RWPE2 (cell line): ENCODE measurements around the gene ATE1.
"Not testable (repeated sequence)": the region's sequence is repeated elsewhere in the genome, so short reads cannot be mapped to it uniquely, and the experiment has no call there.

Experiments
- ATAC-seq: fragments of 200-7000 bp; cut with Tn5 transposase; 3 replicates; pipeline ENCODE4 v1.9.1; 2021; ENCODE audit warnings: low read depth
- DNase-seq: peaks from one replicate; pipeline ENCODE4 v3.0.0-alpha.2; 2020; ENCODE audit warnings: low spot score
- H3K27ac ChIP-seq: fragments of 450-650 bp; 2 replicates; pipeline ENCODE4 v1.5.1; 2017; ENCODE audit warnings: mild to moderate bottlenecking; ENCODE audit not compliant: poor library complexity, severe bottlenecking
- H3K27me3 ChIP-seq: fragments of 250-450 bp; sonication (Bioruptor Pico); 2 replicates; pipeline ENCODE4 v1.5.1; 2021; ENCODE audit warnings: mild to moderate bottlenecking, moderate library complexity; ENCODE audit not compliant: insufficient read depth, poor library complexity, severe bottlenecking
- H3K36me3 ChIP-seq: fragments of 250-450 bp; sonication (Bioruptor Pico); 2 replicates; pipeline ENCODE4 v1.5.1; 2020; ENCODE audit warnings: low read depth, mild to moderate bottlenecking, moderate library complexity
- H3K4me1 ChIP-seq: fragments of 250-450 bp; sonication (Bioruptor Pico); 2 replicates; pipeline ENCODE4 v1.5.1; 2021; ENCODE audit warnings: mild to moderate bottlenecking, moderate library complexity; ENCODE audit not compliant: insufficient read depth, poor library complexity, severe bottlenecking
- H3K4me3 ChIP-seq: fragments of 250-450 bp; sonication (Bioruptor Pico); 2 replicates; pipeline ENCODE4 v1.5.1; 2021; ENCODE audit warnings: mild to moderate bottlenecking, moderate library complexity; ENCODE audit not compliant: severe bottlenecking
- H3K9me3 ChIP-seq: fragments of 250-450 bp; sonication (Bioruptor Pico); 2 replicates; pipeline ENCODE4 v1.5.1; 2021; ENCODE audit warnings: mild to moderate bottlenecking, moderate library complexity; ENCODE audit not compliant: severe bottlenecking
- TF ChIP-seq, protein P1 (sequence below): fragments of 450-650 bp; IDR thresholded peaks from one replicate; pipeline ENCODE4 v1.5.1; 2017; ENCODE audit warnings: mild to moderate bottlenecking, moderate library complexity; ENCODE audit not compliant: poor library complexity, severe bottlenecking

ATE1 gene

DNA sequence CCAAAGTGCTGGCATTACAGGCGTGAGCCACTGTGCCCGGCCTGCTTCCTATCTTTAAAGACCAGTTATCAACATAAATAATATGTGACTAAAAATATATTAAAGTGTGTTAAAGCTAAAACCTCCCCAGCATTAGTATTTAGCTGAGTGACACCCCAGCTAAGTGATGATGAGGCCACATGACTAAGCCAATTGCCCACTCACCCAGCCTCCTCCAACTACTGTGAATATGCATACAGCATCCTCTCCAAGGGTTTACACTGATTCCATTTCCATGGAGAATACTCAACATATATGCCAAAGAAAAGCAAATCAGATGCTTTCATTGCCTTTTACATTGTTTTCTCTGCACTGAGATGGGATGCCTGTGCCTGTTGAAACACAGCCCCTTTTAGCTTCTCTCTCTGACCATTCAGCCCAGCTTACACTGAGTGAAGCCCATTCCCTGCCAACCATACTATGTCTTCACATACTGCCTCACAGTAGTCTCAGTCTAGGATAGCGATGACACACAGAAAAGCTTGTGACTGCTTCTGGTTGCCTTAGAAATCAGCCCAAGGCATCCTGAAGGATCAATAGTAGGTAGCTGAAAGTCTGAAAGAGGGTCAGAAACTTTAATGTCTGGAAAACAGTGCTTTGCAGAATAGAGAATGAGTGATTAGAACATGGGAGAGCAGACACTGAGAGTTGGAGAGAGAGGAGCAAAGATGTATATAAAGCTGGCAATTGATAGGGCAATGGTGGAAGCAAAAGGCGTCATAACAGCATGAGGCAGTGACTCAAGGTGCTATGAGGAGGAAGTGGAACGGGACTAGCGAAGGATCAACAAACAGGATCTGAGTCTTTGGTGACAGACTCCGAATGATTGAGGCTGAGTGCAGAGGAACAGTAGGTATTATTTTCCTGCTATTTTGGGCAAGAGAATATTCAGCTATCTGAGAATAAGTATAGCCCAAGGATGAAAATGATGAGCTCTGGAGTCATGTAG is 19.8 kb upstream of the ATE1 start:
- TF ChIP-seq, protein P1, sequence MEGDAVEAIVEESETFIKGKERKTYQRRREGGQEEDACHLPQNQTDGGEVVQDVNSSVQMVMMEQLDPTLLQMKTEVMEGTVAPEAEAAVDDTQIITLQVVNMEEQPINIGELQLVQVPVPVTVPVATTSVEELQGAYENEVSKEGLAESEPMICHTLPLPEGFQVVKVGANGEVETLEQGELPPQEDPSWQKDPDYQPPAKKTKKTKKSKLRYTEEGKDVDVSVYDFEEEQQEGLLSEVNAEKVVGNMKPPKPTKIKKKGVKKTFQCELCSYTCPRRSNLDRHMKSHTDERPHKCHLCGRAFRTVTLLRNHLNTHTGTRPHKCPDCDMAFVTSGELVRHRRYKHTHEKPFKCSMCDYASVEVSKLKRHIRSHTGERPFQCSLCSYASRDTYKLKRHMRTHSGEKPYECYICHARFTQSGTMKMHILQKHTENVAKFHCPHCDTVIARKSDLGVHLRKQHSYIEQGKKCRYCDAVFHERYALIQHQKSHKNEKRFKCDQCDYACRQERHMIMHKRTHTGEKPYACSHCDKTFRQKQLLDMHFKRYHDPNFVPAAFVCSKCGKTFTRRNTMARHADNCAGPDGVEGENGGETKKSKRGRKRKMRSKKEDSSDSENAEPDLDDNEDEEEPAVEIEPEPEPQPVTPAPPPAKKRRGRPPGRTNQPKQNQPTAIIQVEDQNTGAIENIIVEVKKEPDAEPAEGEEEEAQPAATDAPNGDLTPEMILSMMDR, result no peak
- DNase-seq (no peak), ATAC-seq (no peak)
- no peaks in the 10 kb centered on the region for H3K36me3 ChIP-seq
- H3K27ac ChIP-seq, result no peak overlapping the region
- no peaks in the 10 kb centered on the region for H3K9me3 ChIP-seq
- no peak overlapping the region for H3K4me3 ChIP-seq
- H3K4me1 ChIP-seq, result peaks cover 9% of the 10 kb centered on the region
- no peaks in the 10 kb centered on the region for H3K27me3 ChIP-seq

DNA sequence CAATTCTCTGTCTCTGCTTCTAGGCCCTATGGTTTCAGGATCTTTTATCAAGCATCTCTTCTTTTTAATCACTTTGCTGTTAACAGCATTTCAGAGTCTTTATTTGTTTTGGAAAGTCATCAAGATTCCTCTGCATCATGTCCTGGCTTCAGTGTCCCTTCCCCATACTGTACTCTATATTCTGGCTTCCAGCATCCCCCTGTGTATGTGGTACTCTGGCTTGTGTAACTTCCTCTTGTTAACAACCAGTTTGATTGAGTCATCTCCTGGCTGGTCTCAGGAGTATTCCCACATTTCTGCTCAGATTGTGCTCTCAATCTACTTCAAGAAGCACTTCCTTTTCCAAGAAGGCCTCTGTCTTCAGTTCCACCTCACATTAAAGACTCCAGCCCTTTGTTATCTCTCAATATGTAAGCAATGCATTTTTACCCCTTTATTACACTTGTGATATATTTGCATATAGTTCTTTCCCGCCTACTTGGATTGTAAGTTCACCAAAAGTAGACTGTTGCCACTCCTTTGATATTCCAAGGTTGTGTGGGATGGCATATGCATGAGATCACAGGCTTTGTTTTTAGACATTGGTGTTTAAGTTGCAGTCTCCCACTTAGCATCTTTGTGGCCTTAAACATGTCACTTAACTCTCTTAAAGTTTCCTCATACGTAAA is 15.1 kb upstream of the ATE1 start:
- H3K9me3 ChIP-seq, result no peaks in the 10 kb centered on the region
- DNase-seq (no peak), ATAC-seq (peak; percentile 99)
- H3K4me1 ChIP-seq, result peaks cover 12% of the 10 kb centered on the region
- peak overlapping the region; percentile 55 for H3K27ac ChIP-seq
- no peaks in the 10 kb centered on the region for H3K36me3 ChIP-seq
- TF ChIP-seq, protein P1, result no peak
- no peaks in the 10 kb centered on the region for H3K27me3 ChIP-seq
- no peak overlapping the region for H3K4me3 ChIP-seq

GRCh38 chr10:121941532-121941931 is 13.7 kb upstream of the ATE1 start:
- Histone ChIP-seq H3K4me1 (peaks cover 12% of the 10 kb centered on the region), H3K27ac (no peak overlapping the region), H3K36me3 (no peaks in the 10 kb centered on the region), H3K27me3 (no peaks in the 10 kb centered on the region), H3K4me3 (no peak overlapping the region), H3K9me3 (no peaks in the 10 kb centered on the region)
- no peak for DNase-seq
- TF ChIP-seq, protein P1, result no peak
- ATAC-seq, result no peak

DNA sequence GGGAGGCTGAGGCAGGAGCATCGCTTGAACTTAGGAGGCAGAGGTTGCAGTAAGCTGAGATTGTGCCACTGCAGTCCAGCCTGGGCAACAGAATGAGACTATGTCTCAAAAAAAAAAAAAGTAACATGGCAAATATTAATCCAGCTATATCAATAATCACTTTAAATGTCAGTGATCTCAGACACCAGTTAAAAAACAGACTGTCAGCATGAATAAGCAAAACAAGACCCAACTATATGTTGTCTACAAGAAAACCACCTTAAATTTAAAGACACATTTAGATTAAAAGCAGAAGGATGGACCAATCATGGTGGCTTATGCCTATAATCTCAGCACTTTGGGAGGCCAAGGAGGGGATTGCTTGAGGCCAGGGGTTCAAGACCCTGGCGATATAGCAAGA is 8.5 kb upstream of the ATE1 start:
- Histone ChIP-seq H3K4me3 (no peak overlapping the region), H3K4me1 (no peaks in the 10 kb centered on the region), H3K27me3 (no peaks in the 10 kb centered on the region), H3K36me3 (no peaks in the 10 kb centered on the region), H3K27ac (no peak overlapping the region), H3K9me3 (no peaks in the 10 kb centered on the region)
- no peak for ATAC-seq
- TF ChIP-seq, protein P1, result no peak
- no peak for DNase-seq

- Histone ChIP-seq H3K27ac (no peak overlapping the region), H3K4me3 (no peak overlapping the region), H3K9me3 (no peaks in the 10 kb centered on the region), H3K27me3 (no peaks in the 10 kb centered on the region), H3K36me3 (no peaks in the 10 kb centered on the region), H3K4me1 (peaks cover 4% of the 10 kb centered on the region)
- ATAC-seq (no peak), DNase-seq (no peak)
- TF ChIP-seq, protein P1, result no peak
These were observed 7.9 kb upstream of the ATE1 start for GRCh38 chr10:121935702-121936101.

GRCh38 chr10:121930268-121931085 is 2.6 kb upstream of the ATE1 start:
- not testable (repeated sequence) for H3K27me3 ChIP-seq, DNase-seq, H3K9me3 ChIP-seq, ATAC-seq, H3K4me3 ChIP-seq, H3K36me3 ChIP-seq
- peaks cover 27% of the 10 kb centered on the region for H3K4me1 ChIP-seq
- H3K27ac ChIP-seq, result peak overlapping the region; percentile 87
